ENCODE data around the gene OLFML2A. TPM values are rescaled to one million over a fixed set of nuclear protein-coding genes. Genes with fewer than 3 reads are reported as not detected.

OLFML2A gene
- total and polyA plus RNA-seq, 2 of the 13 experiments (the other 11 are each of a cell fraction or from before 2014, with no cell fraction given) = 0.01 to 0.02 TPM

DNA sequence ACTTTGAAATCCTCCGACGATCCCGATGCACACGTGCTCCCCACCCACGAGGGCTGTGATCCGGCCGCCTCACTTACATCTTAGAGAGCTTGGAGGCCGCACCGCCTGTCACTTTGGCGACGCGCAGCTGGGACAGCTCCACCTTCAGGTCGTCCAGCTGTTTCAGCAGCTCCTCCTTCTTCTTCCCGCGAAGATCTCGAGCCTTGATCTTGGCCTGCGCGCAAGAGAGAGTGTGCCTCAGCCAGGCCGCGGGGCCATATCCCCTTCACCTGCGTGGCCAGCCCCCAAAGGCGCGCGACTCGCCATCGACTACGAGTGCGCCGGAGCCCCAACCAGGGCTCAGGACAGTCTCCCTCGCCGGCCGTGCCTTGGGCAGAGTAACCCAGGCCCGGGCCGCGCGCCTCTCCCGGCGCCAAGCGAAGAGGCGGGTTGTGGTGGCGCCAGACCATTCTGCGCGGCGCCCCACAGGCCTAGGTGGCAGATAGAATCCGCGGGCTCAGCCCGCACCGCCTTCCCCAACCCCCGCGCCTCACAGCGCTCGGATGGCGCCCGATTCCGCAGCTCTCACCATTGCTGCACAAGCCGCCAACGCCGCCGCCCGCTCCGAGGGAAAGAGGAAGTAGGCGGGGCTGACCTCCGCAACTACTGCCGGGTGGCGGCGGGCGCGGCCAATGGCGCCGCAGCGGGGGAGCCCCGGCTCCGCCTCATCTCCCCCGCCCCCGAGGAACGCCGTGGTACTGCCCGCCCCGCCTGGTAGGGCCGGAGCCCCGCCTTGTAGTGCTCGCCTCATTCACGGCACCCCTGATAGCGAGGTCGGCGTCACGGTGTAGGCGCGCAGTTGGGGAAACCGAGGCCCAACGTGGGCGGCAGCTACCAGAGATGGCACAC is 84.7 kb downstream of the OLFML2A start, which contains the start of the genes ARPC5L and RPL35 (continued):
- TF ChIP-seq, protein P1, sequence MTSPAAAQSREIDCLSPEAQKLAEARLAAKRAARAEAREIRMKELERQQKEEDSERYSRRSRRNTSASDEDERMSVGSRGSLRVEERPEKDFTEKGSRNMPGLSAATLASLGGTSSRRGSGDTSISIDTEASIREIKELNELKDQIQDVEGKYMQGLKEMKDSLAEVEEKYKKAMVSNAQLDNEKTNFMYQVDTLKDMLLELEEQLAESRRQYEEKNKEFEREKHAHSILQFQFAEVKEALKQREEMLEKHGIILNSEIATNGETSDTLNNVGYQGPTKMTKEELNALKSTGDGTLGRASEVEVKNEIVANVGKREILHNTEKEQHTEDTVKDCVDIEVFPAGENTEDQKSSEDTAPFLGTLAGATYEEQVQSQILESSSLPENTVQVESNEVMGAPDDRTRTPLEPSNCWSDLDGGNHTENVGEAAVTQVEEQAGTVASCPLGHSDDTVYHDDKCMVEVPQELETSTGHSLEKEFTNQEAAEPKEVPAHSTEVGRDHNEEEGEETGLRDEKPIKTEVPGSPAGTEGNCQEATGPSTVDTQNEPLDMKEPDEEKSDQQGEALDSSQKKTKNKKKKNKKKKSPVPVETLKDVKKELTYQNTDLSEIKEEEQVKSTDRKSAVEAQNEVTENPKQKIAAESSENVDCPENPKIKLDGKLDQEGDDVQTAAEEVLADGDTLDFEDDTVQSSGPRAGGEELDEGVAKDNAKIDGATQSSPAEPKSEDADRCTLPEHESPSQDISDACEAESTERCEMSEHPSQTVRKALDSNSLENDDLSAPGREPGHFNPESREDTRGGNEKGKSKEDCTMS (CRISPR knock-in tag; conservative IDR thresholded peaks at IDR 0.05) = no peak
- TF ChIP-seq KDM2A (CRISPR knock-in tag; IDR thresholded peaks at IDR 0.05; ENCODE audit: borderline replicate concordance, low read depth) (peak; percentile 81), KMT2B (CRISPR knock-in tag; IDR thresholded peaks at IDR 0.05) (0 out of 2 replicates have a peak, but pooled peaks have one; percentile 73), TCF7L2 (IDR thresholded peaks at IDR 0.05; ENCODE audit: low read depth, low read length) (no peak), POLR2A (IDR thresholded peaks at IDR 0.05; ENCODE audit: insufficient read depth in 1 of 2, low read depth in 2 of 2, low read length in 2 of 2) (peak in 1 of 2 experiments; percentile 85; a peak in 2 of 4 replicates), GLI4 (CRISPR knock-in tag; IDR thresholded peaks at IDR 0.05; ENCODE audit: borderline replicate concordance) (peak; percentile 33; the same call in 1 of the 2 replicates), JUNB (CRISPR knock-in tag; IDR thresholded peaks at IDR 0.05; ENCODE audit: borderline replicate concordance) (no peak), GFI1 (CRISPR knock-in tag; IDR thresholded peaks at IDR 0.05; ENCODE audit: borderline replicate concordance) (0 out of 2 replicates have a peak, but pooled peaks have one; percentile 34), BRCA1 (CRISPR knock-in tag; IDR thresholded peaks at IDR 0.05) (peak; percentile 81; the same call in 1 of the 2 replicates), MXD1 (CRISPR knock-in tag; IDR thresholded peaks at IDR 0.05) (peak; percentile 86; the same call in 1 of the 2 replicates), RBM22 (optimal IDR thresholded peaks at IDR 0.05; ENCODE audit: low read length) (no peak), ZBTB2 (CRISPR knock-in tag; IDR thresholded peaks at IDR 0.05; ENCODE audit: low read depth) (peak; percentile 76; the same call in 1 of the 2 replicates), KDM3A (CRISPR knock-in tag; IDR thresholded peaks at IDR 0.05; ENCODE audit: low read depth) (no peak), TOPORS (CRISPR knock-in tag; IDR thresholded peaks at IDR 0.05) (no peak)
- TF ChIP-seq, protein P2, sequence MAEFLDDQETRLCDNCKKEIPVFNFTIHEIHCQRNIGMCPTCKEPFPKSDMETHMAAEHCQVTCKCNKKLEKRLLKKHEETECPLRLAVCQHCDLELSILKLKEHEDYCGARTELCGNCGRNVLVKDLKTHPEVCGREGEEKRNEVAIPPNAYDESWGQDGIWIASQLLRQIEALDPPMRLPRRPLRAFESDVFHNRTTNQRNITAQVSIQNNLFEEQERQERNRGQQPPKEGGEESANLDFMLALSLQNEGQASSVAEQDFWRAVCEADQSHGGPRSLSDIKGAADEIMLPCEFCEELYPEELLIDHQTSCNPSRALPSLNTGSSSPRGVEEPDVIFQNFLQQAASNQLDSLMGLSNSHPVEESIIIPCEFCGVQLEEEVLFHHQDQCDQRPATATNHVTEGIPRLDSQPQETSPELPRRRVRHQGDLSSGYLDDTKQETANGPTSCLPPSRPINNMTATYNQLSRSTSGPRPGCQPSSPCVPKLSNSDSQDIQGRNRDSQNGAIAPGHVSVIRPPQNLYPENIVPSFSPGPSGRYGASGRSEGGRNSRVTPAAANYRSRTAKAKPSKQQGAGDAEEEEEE (CRISPR knock-in tag; IDR thresholded peaks at IDR 0.05; ENCODE audit: borderline replicate concordance) = no peak
- TF ChIP-seq, protein P3, sequence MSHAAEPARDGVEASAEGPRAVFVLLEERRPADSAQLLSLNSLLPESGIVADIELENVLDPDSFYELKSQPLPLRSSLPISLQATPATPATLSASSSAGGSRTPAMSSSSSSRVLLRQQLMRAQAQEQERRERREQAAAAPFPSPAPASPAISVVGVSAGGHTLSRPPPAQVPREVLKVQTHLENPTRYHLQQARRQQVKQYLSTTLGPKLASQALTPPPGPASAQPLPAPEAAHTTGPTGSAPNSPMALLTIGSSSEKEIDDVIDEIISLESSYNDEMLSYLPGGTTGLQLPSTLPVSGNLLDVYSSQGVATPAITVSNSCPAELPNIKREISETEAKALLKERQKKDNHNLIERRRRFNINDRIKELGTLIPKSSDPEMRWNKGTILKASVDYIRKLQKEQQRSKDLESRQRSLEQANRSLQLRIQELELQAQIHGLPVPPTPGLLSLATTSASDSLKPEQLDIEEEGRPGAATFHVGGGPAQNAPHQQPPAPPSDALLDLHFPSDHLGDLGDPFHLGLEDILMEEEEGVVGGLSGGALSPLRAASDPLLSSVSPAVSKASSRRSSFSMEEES (CRISPR knock-in tag; IDR thresholded peaks at IDR 0.05) = no peak

All from HepG2 (cell line).